ENCODE results near the gene F13A1.

The F13A1 gene

GRCh38 chr6:6319952-6320811, at the start of gene F13A1:
F13A1 (minus strand) TSS chr6:6320662; CDS start chr6:6318664, 1,998 bp downstream.
- peak; percentile 46 for DNase-seq
- in situ Hi-C loops (cut with MboI; ENCODE audit: low pct_unique_long_range_greater_than_20kb, low sequenced_read_pairs), result no loop called here

GRCh38 chr6:6368684-6369052, 48.2 kb upstream of the F13A1 start:
- no peak for DNase-seq
- in situ Hi-C loops (cut with MboI; ENCODE audit: low pct_unique_long_range_greater_than_20kb, low sequenced_read_pairs), result no loop called here

DNA sequence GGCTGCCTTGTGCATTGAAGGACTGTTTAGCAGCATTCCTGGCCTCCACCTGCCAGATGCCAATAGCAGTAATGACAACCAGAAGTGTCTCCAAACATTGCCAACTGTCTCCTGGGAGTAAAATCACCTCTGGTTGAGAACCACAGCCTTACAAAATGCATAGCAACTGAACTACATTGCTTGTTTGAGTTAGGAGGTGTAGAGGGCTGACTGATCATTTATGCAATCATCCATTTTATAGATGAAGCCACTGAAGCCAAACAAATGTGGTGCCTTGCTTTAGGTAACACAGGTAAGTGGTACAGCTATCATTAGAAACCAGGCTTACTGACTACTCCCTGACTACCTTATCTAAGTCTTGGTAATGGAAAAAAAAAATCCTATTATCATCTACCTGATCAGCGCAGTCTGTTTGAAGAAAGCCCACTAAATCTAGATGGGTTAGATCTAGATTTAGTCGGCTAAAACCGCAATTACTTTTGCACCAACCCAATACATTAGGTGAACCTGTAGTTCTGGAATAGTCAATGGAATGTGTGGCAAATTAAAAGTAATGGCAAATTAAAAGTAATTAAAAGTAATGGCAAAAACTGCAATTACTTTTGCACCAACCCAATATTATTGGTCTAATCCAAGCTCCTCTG, 47.7 kb upstream of the F13A1 start:
- in situ Hi-C loops (cut with MboI; ENCODE audit: low pct_unique_long_range_greater_than_20kb, low sequenced_read_pairs), result no loop called here
- DNase-seq, result no peak

DNA sequence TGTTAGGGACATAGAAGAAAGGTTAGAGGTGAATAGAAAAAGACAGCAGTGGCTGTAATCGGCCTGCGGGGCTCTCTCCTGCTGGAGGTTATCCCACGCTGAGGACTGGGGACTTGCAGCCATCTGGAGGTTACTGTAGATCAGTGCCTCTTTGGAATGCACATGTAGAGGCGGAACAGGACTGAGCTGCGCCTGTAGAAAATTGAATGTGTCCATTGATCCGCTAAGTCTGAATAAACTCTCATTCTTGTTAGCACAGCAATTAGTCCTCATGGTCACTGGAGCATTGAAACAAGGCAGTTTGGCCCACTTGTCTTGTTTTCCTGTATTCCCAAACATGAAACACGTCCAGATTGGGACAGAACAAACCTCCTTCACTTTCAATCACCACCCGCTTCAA, 46.3 kb upstream of the F13A1 start:
- DNase-seq, result no peak
- in situ Hi-C loops (cut with MboI; ENCODE audit: low pct_unique_long_range_greater_than_20kb, low sequenced_read_pairs), result no loop called here

DNA sequence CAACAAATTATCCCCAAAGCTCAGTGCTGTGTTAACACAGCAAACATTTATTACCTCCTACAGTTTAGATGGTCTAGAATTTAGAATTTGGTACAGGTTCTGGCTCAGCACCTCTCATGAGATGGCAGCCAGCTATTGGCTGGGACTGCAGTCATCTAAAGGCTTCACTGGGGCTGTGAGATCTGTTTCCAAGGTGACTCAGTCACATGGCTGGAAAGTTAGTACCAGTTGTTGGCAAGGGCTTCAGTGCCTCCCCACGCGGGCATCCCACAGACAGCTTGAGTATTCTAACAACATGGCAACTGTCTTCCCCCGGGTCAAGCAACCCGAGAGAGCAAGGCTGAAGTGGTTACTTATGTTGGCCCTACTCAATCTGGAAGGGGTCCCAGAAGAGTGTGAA, 44.8 kb upstream of the F13A1 start:
- in situ Hi-C loops (cut with MboI; ENCODE audit: low pct_unique_long_range_greater_than_20kb, low sequenced_read_pairs), result no loop called here
- DNase-seq, result no peak

- no peak for DNase-seq
- in situ Hi-C loops (cut with MboI; ENCODE audit: low pct_unique_long_range_greater_than_20kb, low sequenced_read_pairs), result no loop called here
Measured at GRCh38 chr6:6362056-6362840, 41.8 kb upstream of the F13A1 start.

DNA sequence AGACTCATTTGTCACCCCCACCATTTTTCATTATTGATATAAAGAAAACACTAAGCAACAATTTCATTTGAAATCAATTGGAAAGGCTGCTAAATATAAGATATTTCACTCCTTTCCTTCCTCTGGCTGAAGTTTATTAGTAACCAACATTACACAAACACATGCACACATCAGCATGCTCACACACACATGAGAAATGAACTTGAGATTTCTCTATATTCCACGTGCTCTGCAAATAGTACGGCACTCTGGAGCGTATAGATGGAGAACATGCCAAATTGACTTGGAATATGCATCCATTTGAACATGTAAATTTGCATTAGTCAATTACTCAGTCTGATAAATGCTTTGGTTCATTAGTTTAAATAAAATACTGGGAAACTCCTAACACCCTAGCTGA, 37.1 kb upstream of the F13A1 start:
- in situ Hi-C loops (cut with MboI; ENCODE audit: low pct_unique_long_range_greater_than_20kb, low sequenced_read_pairs), result no loop called here
- no peak for DNase-seq

- DNase-seq, result no peak
- in situ Hi-C loops (cut with MboI; ENCODE audit: low pct_unique_long_range_greater_than_20kb, low sequenced_read_pairs), result no loop called here
Measured at GRCh38 chr6:6357032-6357431, 36.6 kb upstream of the F13A1 start.

- DNase-seq, result no peak
- in situ Hi-C loops (cut with MboI; ENCODE audit: low pct_unique_long_range_greater_than_20kb, low sequenced_read_pairs), result no loop called here
Measured at GRCh38 chr6:6352772-6353171, 32.3 kb upstream of the F13A1 start.

DNA sequence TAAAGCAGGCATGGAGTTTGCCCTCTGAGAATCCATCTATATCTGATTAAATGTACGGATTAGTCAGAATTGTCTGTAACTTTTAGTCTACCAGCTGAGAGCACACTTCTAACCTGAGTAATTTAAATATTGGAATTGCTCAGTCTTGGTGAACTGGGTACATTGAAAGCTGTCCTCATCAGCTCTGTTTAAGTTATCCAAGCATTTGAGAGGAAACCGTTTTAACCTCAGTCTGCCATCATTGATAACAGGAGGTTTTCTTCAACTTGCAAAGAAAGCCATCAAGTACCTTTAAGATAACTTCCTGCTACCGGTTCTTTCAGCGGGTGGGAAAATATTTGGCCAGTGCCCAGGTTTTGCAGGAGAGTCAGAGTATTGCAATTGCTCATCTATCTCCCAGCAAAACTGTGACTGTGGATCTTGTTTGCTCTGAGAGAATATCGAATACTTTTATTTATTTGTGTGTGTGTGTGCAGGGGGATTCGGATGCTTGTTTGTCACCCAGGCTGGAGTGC, 31.1 kb upstream of the F13A1 start:
- in situ Hi-C loops (cut with MboI; ENCODE audit: low pct_unique_long_range_greater_than_20kb, low sequenced_read_pairs), result no loop called here
- peak; percentile 14 for DNase-seq

DNA sequence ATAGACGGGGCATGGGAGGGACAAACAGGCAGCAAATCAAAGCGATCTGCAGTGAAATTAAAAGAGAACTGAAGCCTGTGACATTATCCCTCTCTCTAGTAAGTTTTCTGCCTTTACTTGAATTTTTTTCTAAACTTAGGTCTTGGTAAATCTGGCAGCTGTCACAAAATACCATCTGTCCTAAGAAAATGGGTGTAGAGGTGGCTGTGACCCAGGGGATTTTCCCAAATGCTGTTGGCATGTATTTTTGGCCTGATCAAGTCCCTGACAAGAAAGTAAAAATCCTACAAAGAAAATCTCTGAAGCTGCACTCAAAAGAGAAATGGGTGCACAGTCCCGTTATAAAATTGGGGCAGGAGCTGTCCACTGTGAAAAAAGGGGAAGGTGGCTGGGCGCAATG, 30.2 kb upstream of the F13A1 start:
- in situ Hi-C loops (cut with MboI; ENCODE audit: low pct_unique_long_range_greater_than_20kb, low sequenced_read_pairs), result no loop called here
- DNase-seq, result no peak

GRCh38 chr6:6348256-6348655, 27.8 kb upstream of the F13A1 start:
- DNase-seq, result peak; percentile 5

GRCh38 chr6:6346427-6347023, 26.1 kb upstream of the F13A1 start:
- in situ Hi-C loops (cut with MboI; ENCODE audit: low pct_unique_long_range_greater_than_20kb, low sequenced_read_pairs), result no loop called here
- DNase-seq, result no peak

More at GRCh38 chr6:6348256-6348655, 27.8 kb upstream of the F13A1 start:
- in situ Hi-C loops (cut with MboI; ENCODE audit: low pct_unique_long_range_greater_than_20kb, low sequenced_read_pairs), result no loop called here

DNA sequence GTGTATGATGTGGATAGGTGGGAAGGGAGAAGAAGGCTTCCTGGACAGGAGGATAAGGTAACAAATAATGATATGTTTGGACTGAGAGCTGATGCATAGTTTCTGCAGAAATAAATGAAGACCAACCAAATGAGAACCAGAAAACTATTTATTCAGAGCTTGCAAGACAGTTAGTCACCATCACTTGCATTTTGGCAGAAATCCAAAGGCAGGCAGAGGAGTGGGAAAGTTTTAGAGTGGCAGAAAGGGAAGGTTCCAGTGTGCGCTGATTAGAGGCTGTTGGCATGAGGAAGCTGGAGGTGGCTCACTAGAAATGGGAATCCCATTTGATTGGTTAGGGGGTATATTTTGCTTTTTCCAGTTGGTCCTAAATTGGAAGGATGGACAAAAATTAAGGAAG, 13.0 kb upstream of the F13A1 start:
- DNase-seq, result peak; percentile 28
- in situ Hi-C loops (cut with MboI; ENCODE audit: low pct_unique_long_range_greater_than_20kb, low sequenced_read_pairs), result no loop called here

DNA sequence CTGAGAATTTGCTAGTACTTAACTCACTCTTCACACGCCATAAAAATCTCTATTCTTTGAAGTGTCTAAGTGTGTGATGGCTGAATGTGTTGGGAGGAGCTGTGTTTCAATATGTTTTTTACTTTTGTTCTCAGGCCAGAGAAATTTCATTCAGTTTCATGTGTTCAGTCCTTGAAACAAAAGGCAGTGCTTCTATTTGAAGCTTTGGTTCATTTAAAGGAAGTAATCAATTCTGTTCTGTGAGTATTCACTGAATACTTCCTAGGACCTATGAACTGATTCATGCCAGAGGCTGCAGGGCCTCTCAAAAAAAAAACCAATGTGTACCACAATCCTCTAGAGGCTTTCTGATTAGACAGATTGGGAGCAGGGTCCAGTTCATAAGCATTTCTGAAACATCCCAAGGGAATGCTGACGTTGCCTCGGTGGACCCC, 12.4 kb upstream of the F13A1 start:
- DNase-seq, result no peak
- in situ Hi-C loops (cut with MboI; ENCODE audit: low pct_unique_long_range_greater_than_20kb, low sequenced_read_pairs), result no loop called here

- in situ Hi-C loops (cut with MboI; ENCODE audit: low pct_unique_long_range_greater_than_20kb, low sequenced_read_pairs), result no loop called here
- DNase-seq, result peak; percentile 92
Measured at GRCh38 chr6:6331946-6332601, 11.6 kb upstream of the F13A1 start.

DNA sequence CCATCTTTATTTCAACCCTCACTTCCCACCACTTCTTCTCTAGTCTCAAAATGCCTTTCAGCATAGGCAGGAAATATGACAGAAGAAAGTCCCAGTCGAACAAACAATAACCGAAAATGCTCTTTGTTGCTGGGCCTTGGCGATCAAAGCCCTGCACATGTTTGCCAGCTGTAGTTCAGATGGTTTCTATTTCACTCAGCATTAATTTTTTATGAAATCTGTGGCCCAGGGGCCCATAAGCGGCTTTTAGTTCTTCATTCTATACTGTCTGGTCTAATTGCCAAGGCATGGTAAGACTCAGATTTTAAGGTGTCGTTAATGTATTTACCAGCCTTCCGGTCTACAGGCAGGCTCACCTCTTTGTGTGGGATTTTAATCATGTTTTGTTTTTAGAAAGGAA, 10.9 kb upstream of the F13A1 start:
- in situ Hi-C loops (cut with MboI; ENCODE audit: low pct_unique_long_range_greater_than_20kb, low sequenced_read_pairs), result no loop called here
- peak; percentile 20 for DNase-seq

GRCh38 chr6:6330407-6330806, 9.9 kb upstream of the F13A1 start:
- in situ Hi-C loops (cut with MboI; ENCODE audit: low pct_unique_long_range_greater_than_20kb, low sequenced_read_pairs), result no loop called here
- DNase-seq, result no peak

DNA sequence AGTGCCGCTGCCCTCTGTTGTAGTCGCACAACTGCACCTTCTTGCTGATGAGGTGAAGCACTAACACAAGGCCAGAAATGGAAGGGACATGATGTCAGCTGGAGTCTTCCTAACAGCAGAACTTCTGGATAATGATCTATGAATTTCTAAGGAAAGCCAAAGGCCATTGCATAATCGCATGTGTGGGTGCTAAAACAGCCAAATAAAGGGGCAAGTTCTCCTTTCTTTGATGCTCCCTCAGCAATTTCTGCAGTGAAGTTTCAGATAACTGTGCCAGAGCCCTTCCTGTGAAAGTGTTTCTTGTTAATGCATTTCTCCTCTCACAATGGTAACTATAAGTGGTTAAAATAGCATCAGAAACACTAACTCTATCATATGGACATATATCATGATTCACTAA, 8.0 kb upstream of the F13A1 start:
- in situ Hi-C loops (cut with MboI; ENCODE audit: low pct_unique_long_range_greater_than_20kb, low sequenced_read_pairs), result no loop called here
- DNase-seq, result peak; percentile 14
